SK-N-SH (cell line): ENCODE measurements around the gene DEFB131B.
"Not testable (repeated sequence)": the region's sequence is repeated elsewhere in the genome, so short reads cannot be mapped to it uniquely, and the experiment has no call there.

Experiments
- CTCF ChIP-seq: fragments of 200-600 bp; sonication (generic); IDR thresholded peaks from 2 replicates; pipeline ENCODE4 v1.6.1; 2017; ENCODE audit warnings: antibody characterized with exemption, mild to moderate bottlenecking, moderate library complexity
- EP300 ChIP-seq, 2 experiments: IDR thresholded peaks; 2 replicates each; pipeline versions ENCODE4 v1.4.0 to v1.6.1; 2012; ENCODE audit warnings: borderline replicate concordance in 1 of 2, low read depth in 1 of 2, low read length in 1 of 2
- EZH2phosphoT487 ChIP-seq: fragments of 200-600 bp; sonication (generic); IDR thresholded peaks from 2 replicates; pipeline ENCODE4 v1.6.1; 2017; ENCODE audit warnings: low read depth, mixed run types, mild to moderate bottlenecking, antibody characterized with exemption, moderate library complexity, borderline replicate concordance
- POLR2AphosphoS5 ChIP-seq: IDR thresholded peaks from 2 replicates; pipeline ENCODE4 v1.6.1; 2012; ENCODE audit warnings: low read depth, low read length
- TAF1 ChIP-seq: IDR thresholded peaks from 2 replicates; pipeline ENCODE4 v1.6.1; 2012; ENCODE audit warnings: low read depth, mild to moderate bottlenecking, low read length, moderate library complexity, borderline replicate concordance
- YY1 ChIP-seq: IDR thresholded peaks from 2 replicates; pipeline ENCODE4 v1.4.0; 2012; ENCODE audit warnings: low read depth, mild to moderate bottlenecking

- TF ChIP-seq TAF1; EP300 (IDR thresholded peaks at IDR 0.05; ENCODE audit: borderline replicate concordance in 1 of 2, low read depth in 1 of 2, low read length in 1 of 2); EZH2phosphoT487; POLR2AphosphoS5; YY1; CTCF: not testable (repeated sequence)
Observed at GRCh38 chr11:71829686-71830085, 48.6 kb upstream of the DEFB131B start.
